Testis (tissue), 3 donors: Measurements from ENCODE around the gene REPIN1. TPM values are rescaled to one million over a fixed set of nuclear protein-coding genes. Genes with fewer than 3 reads are reported as not detected.

Experiments used
- DNase-seq: peaks from one replicate; pipeline ENCODE4 v3.0.0-alpha.2; 2019
- H3K27ac ChIP-seq, 2 donors: fragments of 200-600 bp; sonication (generic); one replicate each; pipeline ENCODE4 v1.5.1; 2019
- H3K27me3 ChIP-seq: fragments of 200-600 bp; sonication (generic); one replicate; pipeline ENCODE4 v1.5.1; 2019
- H3K36me3 ChIP-seq: fragments of 200-600 bp; sonication (generic); one replicate; pipeline ENCODE4 v1.5.1; 2017; ENCODE audit warnings: low read depth; ENCODE audit errors: missing control alignments
- H3K4me1 ChIP-seq: fragments of 200-600 bp; sonication (generic); one replicate; pipeline ENCODE4 v1.5.1; 2019
- H3K4me3 ChIP-seq, 2 donors: fragments of 200-600 bp; sonication (generic); one replicate each; pipeline ENCODE4 v1.5.1; 2017 to 2019
- H3K9me3 ChIP-seq: fragments of 200-600 bp; sonication (generic); one replicate; pipeline ENCODE4 v1.5.1; 2017
- POLR2A ChIP-seq: fragments of 450-650 bp; IDR thresholded peaks from one replicate; pipeline ENCODE4 v1.6.1; 2017; ENCODE audit warnings: antibody characterized with exemption, mild to moderate bottlenecking, moderate library complexity
- WGBS, 2 donors: methylation state at CpG; one replicate each; pipeline ENCODE4 v1.1.5; 2018; 5-methylcytosine and 5-hydroxymethylcytosine counted together
- intact Hi-C: fragments of 100-400 bp; cut with DNase I; formaldehyde crosslinking; loops from one replicate; pipeline ENCODE4 v1.15.1; 2023; ENCODE audit warnings: low total_unique reads
- polyA plus RNA-seq: library from polyadenylated mRNA; stranded (reverse); fragments of 350-450 nt; fragmentation: Illumina TruSeq; extraction: RNeasy Lipid Tissue Mini Kit (QIAGEN cat#74804); gene quantifications from one replicate; pipeline ENCODE4 v1.2.3, GENCODE V29; 2014; ENCODE audit warnings: low read depth, low replicate concordance; ENCODE audit not compliant: insufficient read depth
- total RNA-seq, 2 donors: library from RNA; depleted of rRNA; stranded (reverse); fragments of >200 nt; gene quantifications; one replicate each; pipeline ENCODE4 v1.2.3, GENCODE V29; 2016
- TF ChIP-seq, protein P1 (sequence below), 3 experiments: fragments of 450-650 bp in 2 of 3; fragments of 200-600 bp in 1 of 3; sonication (generic) in 1 of 3; IDR thresholded peaks; one replicate each; pipeline ENCODE4 v1.5.1; 2016 to 2019; ENCODE audit warnings: antibody characterized with exemption in 3 of 3, mild to moderate bottlenecking in 2 of 3, moderate library complexity in 1 of 3

REPIN1 gene
- total and polyA plus RNA-seq, 3 donors from 2014 or later: 45.4 to 73.9 (median 59.1) TPM

DNA sequence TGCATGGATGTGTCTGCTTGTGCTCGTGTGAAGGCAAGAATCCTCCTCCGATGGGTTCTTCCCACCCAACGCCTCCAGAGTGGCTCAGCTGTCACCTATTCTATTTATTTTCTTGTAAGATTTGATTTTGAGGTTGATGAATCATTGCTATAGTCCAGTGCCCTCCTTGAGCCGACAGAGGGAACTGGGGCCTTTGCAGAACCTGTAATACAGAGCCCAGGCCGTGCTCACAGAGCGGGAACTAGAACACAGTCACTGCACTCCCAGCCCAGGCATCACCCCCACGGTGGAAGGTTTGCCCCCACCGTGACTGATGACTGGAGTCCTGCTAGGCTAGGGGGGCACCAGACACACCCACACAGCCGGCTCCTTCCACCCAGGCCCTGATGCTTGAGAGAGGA lies 29.2 kb upstream of the REPIN1 start:
- H3K36me3 ChIP-seq: no peaks in the 10 kb centered on the region
- no peak for TF ChIP-seq POLR2A
- TF ChIP-seq, protein P1, sequence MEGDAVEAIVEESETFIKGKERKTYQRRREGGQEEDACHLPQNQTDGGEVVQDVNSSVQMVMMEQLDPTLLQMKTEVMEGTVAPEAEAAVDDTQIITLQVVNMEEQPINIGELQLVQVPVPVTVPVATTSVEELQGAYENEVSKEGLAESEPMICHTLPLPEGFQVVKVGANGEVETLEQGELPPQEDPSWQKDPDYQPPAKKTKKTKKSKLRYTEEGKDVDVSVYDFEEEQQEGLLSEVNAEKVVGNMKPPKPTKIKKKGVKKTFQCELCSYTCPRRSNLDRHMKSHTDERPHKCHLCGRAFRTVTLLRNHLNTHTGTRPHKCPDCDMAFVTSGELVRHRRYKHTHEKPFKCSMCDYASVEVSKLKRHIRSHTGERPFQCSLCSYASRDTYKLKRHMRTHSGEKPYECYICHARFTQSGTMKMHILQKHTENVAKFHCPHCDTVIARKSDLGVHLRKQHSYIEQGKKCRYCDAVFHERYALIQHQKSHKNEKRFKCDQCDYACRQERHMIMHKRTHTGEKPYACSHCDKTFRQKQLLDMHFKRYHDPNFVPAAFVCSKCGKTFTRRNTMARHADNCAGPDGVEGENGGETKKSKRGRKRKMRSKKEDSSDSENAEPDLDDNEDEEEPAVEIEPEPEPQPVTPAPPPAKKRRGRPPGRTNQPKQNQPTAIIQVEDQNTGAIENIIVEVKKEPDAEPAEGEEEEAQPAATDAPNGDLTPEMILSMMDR (IDR thresholded peaks at IDR 0.05): no peak
- H3K27me3 ChIP-seq: no peaks in the 10 kb centered on the region
- H3K27ac ChIP-seq: no peak overlapping the region
- no peaks in the 10 kb centered on the region for H3K9me3 ChIP-seq
- intact Hi-C loops: no loop called here
- peaks cover 26% of the 10 kb centered on the region for H3K4me1 ChIP-seq
- WGBS, 2 donors: 64 to 83% methylated on average over 7 to 9 of the region's 9 CpGs
- no peak overlapping the region for H3K4me3 ChIP-seq
- DNase-seq: no peak

DNA sequence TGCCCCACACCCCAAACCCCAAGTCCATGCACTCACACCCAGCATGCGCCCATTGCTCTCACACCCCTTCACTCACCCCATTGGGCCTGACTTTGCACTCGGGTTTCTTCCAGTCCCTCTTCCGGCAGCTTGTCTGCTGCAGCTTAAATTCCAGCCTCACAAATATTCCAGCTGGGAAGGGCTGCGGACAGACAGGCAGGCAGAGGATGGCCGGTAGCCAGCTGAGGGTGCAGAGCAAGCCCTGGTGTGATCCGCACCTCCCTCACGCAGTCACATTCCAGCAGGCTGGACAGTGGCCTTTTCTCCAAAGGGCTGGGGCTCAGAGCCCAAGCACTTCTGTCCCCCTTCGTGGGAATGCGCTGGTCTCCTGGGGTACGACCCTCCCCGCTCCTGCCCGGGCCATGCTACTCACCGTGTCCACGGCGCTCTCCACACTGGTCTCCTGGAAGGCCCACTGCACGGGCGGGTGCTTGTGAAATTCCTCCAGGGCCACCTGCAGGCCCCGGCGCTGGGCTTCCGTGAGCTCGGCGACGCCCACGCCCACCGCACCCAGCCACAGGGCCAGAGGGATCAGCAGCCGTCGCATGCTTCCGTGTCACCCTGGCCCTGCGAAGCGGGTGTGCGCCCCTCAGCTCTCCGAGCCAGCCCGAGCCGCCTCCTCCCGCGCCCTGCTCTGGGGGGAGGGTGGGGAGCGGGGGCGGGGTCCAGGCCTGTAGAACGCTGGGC lies 28.4 kb upstream of the REPIN1 start:
- H3K27ac ChIP-seq: peak overlapping the region; percentile 68 to 74
- no peaks in the 10 kb centered on the region for H3K36me3 ChIP-seq
- peaks cover 26% of the 10 kb centered on the region for H3K4me1 ChIP-seq
- H3K27me3 ChIP-seq: no peaks in the 10 kb centered on the region
- intact Hi-C loops: no loop called here
- H3K4me3 ChIP-seq: peak overlapping the region; percentile 52 to 68
- peak; percentile 76 for DNase-seq
- H3K9me3 ChIP-seq: no peaks in the 10 kb centered on the region
- TF ChIP-seq, protein P1 (IDR thresholded peaks at IDR 0.05): no peak
- TF ChIP-seq POLR2A: no peak
- WGBS, 2 donors: 5 to 16% methylated on average over 13 to 33 of the region's 39 CpGs

DNA sequence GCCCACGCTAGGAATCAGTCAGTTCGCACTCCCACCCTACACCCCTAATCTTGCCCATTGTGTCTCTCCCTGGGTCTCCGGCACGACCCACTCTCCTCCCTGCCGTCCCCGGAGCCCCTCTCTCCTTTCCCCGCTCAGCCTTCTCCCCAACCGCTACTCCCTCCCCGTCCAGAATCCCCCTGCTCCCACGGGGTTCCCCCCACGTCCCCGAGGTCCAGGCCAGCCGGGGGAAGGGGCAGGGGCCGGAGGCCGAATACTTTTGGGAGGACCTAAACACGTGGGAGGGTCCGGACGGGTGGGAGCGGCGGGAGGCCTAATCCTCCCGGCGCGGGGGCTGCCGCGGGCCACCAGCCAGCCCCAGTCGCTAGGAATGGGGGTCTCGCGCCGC lies 27.8 kb upstream of the REPIN1 start:
- no peak for DNase-seq
- Histone ChIP-seq H3K36me3 (no peaks in the 10 kb centered on the region), H3K27me3 (no peaks in the 10 kb centered on the region), H3K9me3 (no peaks in the 10 kb centered on the region), H3K27ac (peak overlapping the region; percentile 68 to 74), H3K4me3 (peak overlapping the region; percentile 52 to 68), H3K4me1 (peaks cover 21% of the 10 kb centered on the region)
- 2 to 4% methylated on average over 29 of the region's 29 CpGs for WGBS, 2 donors
- no peak for TF ChIP-seq POLR2A
- TF ChIP-seq, protein P1 (IDR thresholded peaks at IDR 0.05): no peak
- intact Hi-C loops: no loop called here

DNA sequence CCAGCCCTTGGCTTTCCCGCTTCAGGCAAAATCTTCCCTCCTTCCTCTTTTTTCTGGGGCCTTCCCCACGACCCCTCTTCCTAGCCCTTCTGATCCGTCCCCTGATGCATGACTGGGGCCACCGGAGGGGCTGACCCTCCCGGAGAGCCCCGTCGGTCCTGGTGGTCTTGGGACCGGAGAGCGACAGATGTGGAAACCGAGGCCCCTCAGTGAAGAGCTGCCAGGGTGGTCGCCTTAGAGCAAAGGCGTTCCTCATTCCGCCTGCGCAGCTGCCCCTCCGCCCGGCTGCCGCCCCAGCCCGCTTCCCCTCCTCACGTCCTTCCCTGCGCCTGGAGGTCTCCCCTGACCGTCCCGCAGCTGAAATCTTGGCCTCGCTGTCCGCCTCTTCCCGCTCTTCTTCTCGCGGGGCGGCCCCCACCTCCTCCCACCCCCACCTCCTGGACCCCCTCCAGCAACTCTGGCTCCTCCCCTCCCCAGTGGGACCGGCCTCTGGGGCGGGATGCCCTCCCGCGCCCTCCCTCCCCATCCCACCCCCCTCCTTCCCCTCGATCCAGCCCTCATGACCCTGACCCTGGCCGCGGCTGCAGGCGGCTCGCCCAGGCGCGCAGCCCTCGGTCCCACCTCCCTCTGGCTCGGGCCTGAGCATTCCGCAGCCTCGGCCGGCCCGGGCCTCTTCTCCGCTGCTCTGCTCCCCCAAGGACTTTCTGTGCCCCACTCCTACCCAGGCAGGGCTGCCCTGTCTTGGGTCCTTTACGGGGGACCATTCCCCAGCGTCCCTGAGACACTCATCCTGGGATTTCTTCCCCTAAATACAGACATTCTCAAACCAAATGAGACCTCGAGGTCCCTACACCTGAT lies 27.1 kb upstream of the REPIN1 start, which contains the start of gene RARRES2:
RARRES2 (minus strand) TSS at position 367 of the 858 bp plus-strand sequence. CDS start 1,020 bp downstream, outside the sequence.
- Histone ChIP-seq H3K36me3 (no peaks in the 10 kb centered on the region), H3K9me3 (no peaks in the 10 kb centered on the region), H3K4me1 (peaks cover 21% of the 10 kb centered on the region), H3K4me3 (peak within 1 kb of the TSS; percentile 52 to 68), H3K27ac (peak within 1 kb of the TSS; percentile 68 to 74), H3K27me3 (no peaks in the 10 kb centered on the region)
- DNase-seq: peak; percentile 62
- intact Hi-C loops: no loop called here
- TF ChIP-seq POLR2A: no peak
- TF ChIP-seq, protein P1 (IDR thresholded peaks at IDR 0.05): no peak
- WGBS, 2 donors: 2% methylated on average over 28 to 43 of the region's 49 CpGs
